ENCODE data around the gene TRDMT1. TPM values are rescaled to one million over a fixed set of nuclear protein-coding genes. Genes with fewer than 3 reads are reported as not detected.

The TRDMT1 gene
- total and polyA plus RNA-seq, 2 donors (not counting 1 experiment from before 2014, with no cell fraction given) = 3.0 to 20.4 TPM

- Histone ChIP-seq H4K20me1 (ENCODE audit: control insufficient read depth, insufficient read depth, low read length, poor library complexity, severe bottlenecking) (no peaks in the 10 kb centered on the region), H3K27me3 (replicated peaks in 1 of 4; ENCODE audit: control extremely low read depth in 1 of 4, control insufficient read depth in 3 of 4, insufficient read depth in 4 of 4, low read length in 3 of 4) (no peaks in the 10 kb centered on the region), H3K4me1 (ENCODE audit: control insufficient read depth in 2 of 2, insufficient read depth in 2 of 2, low read length in 2 of 2) (peaks cover 18 to 24% of the 10 kb centered on the region in 2 donors), H3K79me2 (ENCODE audit: control insufficient read depth, insufficient read depth, low read length) (peaks cover 13% of the 10 kb centered on the region), H3K4me3 (ENCODE audit: control extremely low read depth in 1 of 5, extremely low read depth in 1 of 5, insufficient read depth in 1 of 5, low read depth in 2 of 5, low read length in 4 of 5) (no peak overlapping the region), H3K9ac (ENCODE audit: low read length) (no peak overlapping the region), H3K4me2 (replicated peaks; ENCODE audit: low read depth, low read length, poor library complexity, severe bottlenecking) (no peak overlapping the region), H3K27ac (ENCODE audit: low read length in 2 of 2) (no peak overlapping the region), H3K36me3 (replicated peaks in 1 of 2; ENCODE audit: control extremely low read depth in 1 of 2, control insufficient read depth in 1 of 2, extremely low read depth in 1 of 2, insufficient read depth in 2 of 2, low read length in 1 of 2) (no peaks in the 10 kb centered on the region), H3K9me3 (ENCODE audit: control extremely low read depth in 1 of 3, control insufficient read depth in 2 of 3, insufficient read depth in 1 of 3, low read length in 2 of 3) (no peaks in the 10 kb centered on the region), H2AFZ (ENCODE audit: insufficient read depth, low read depth, low read length, poor library complexity, severe bottlenecking) (no peak overlapping the region)
- DNase-seq (no peak), ATAC-seq (ENCODE audit: low read depth) (no peak)
- POLR2A ChIA-PET = no interaction called here
- no peaks in the 10 kb centered on the region for H3K9me3 Mint-ChIP-seq (ENCODE audit: insufficient read depth)
- H3K27ac Mint-ChIP-seq = no peak overlapping the region
- intact Hi-C loops (cut with micrococcal nuclease) = loop anchor here (10.0 kb wide), 1 partner anchor 1452 kb away; the partner anchor contains the start of genes ARL5B and NSUN6
- H3K4me1 Mint-ChIP-seq = peaks cover 35% of the 10 kb centered on the region
- H3K27me3 Mint-ChIP-seq = no peaks in the 10 kb centered on the region
- H3K4me3 Mint-ChIP-seq = peak overlapping the region; percentile 46
- no CpG with 5 or more reads among the region's 4 CpGs for WGBS (ENCODE audit: insufficient coverage)
- CTCF ChIA-PET = interaction anchor here (6.4 kb wide), 1 partner anchor 26 kb away, joined by 94 read pairs; the partner anchor contains the start of gene VIM
- TF ChIP-seq EZH2 (IDR thresholded peaks at IDR 0.05; ENCODE audit: borderline replicate concordance, insufficient read depth, low read depth, low read length, poor library complexity, severe bottlenecking) = no peak
- no peak for TF ChIP-seq CTCF (IDR thresholded peaks at IDR 0.05)
Measured at GRCh38 chr10:17202999-17203398, 1.5 kb upstream of the TRDMT1 start.

- ChIA-PET CTCF (interaction anchor here (6.4 kb wide), 1 partner anchor 26 kb away, joined by 94 read pairs; the partner anchor contains the start of gene VIM), POLR2A (interaction anchor here (0.9 to 2.8 kb wide), 2 partner anchors 26 to 1456 kb away, joined by 5 to 91 read pairs; partner anchors contain the start of genes ARL5B and VIM)
- peaks cover 35% of the 10 kb centered on the region for H3K4me1 Mint-ChIP-seq
- H3K27ac Mint-ChIP-seq = peak overlapping the region; percentile 50
- peak overlapping the region; percentile 46 for H3K4me3 Mint-ChIP-seq
- H3K4me2 ChIP-seq (replicated peaks; ENCODE audit: low read depth, low read length, poor library complexity, severe bottlenecking) = no peak overlapping the region
- H3K27me3 Mint-ChIP-seq = no peaks in the 10 kb centered on the region
- no peaks in the 10 kb centered on the region for H3K36me3 ChIP-seq (replicated peaks in 1 of 2; ENCODE audit: control extremely low read depth in 1 of 2, control insufficient read depth in 1 of 2, extremely low read depth in 1 of 2, insufficient read depth in 2 of 2, low read length in 1 of 2)
- intact Hi-C loops (cut with micrococcal nuclease) = loop anchor here (10.0 kb wide), 1 partner anchor 1452 kb away; the partner anchor contains the start of genes ARL5B and NSUN6
- no peaks in the 10 kb centered on the region for H3K9me3 ChIP-seq (ENCODE audit: control extremely low read depth in 1 of 3, control insufficient read depth in 2 of 3, insufficient read depth in 1 of 3, low read length in 2 of 3)
- H3K27me3 ChIP-seq (replicated peaks in 1 of 4; ENCODE audit: control extremely low read depth in 1 of 4, control insufficient read depth in 3 of 4, insufficient read depth in 4 of 4, low read length in 3 of 4) = no peaks in the 10 kb centered on the region
- H4K20me1 ChIP-seq (ENCODE audit: control insufficient read depth, insufficient read depth, low read length, poor library complexity, severe bottlenecking) = no peaks in the 10 kb centered on the region
- DNase-seq = no peak
- H3K9ac ChIP-seq (ENCODE audit: low read length) = no peak overlapping the region
- H3K4me1 ChIP-seq (ENCODE audit: control insufficient read depth in 2 of 2, insufficient read depth in 2 of 2, low read length in 2 of 2) = peaks cover 18 to 24% of the 10 kb centered on the region in 2 donors
- 100% methylated on average over 1 of the region's 2 CpGs for WGBS (ENCODE audit: insufficient coverage)
- peaks cover 17% of the 10 kb centered on the region for H3K79me2 ChIP-seq (ENCODE audit: control insufficient read depth, insufficient read depth, low read length)
- ATAC-seq (ENCODE audit: low read depth) = no peak
- H3K27ac ChIP-seq (ENCODE audit: low read length in 2 of 2) = no peak overlapping the region
- H3K9me3 Mint-ChIP-seq (ENCODE audit: insufficient read depth) = no peaks in the 10 kb centered on the region
- no peak overlapping the region for H3K4me3 ChIP-seq (ENCODE audit: control extremely low read depth in 1 of 5, extremely low read depth in 1 of 5, insufficient read depth in 1 of 5, low read depth in 2 of 5, low read length in 4 of 5)
- TF ChIP-seq EZH2 (IDR thresholded peaks at IDR 0.05; ENCODE audit: borderline replicate concordance, insufficient read depth, low read depth, low read length, poor library complexity, severe bottlenecking) (no peak), CTCF (IDR thresholded peaks at IDR 0.05) (no peak)
- no peak overlapping the region for H2AFZ ChIP-seq (ENCODE audit: insufficient read depth, low read depth, low read length, poor library complexity, severe bottlenecking)
Measured at GRCh38 chr10:17202506-17202905, 1.0 kb upstream of the TRDMT1 start.

Measured in B cell (primary cell).